DMS 273 (cell line): ENCODE measurements around the gene PTPRE.
"Not testable (repeated sequence)": the region's sequence is repeated elsewhere in the genome, so short reads cannot be mapped to it uniquely, and the experiment has no call there.

Experiments
- DNase-seq: peaks from one replicate; lab custom pipeline; 2025; ENCODE audit not compliant: unreplicated experiment; lab: John Stamatoyannopoulos, UW

Gene PTPRE

GRCh38 chr10:128087146-128087883, 180.4 kb downstream of the PTPRE start:
- no peak for DNase-seq

GRCh38 chr10:128087884-128088709, 181.2 kb downstream of the PTPRE start:
- peak; percentile 38 for DNase-seq

DNA sequence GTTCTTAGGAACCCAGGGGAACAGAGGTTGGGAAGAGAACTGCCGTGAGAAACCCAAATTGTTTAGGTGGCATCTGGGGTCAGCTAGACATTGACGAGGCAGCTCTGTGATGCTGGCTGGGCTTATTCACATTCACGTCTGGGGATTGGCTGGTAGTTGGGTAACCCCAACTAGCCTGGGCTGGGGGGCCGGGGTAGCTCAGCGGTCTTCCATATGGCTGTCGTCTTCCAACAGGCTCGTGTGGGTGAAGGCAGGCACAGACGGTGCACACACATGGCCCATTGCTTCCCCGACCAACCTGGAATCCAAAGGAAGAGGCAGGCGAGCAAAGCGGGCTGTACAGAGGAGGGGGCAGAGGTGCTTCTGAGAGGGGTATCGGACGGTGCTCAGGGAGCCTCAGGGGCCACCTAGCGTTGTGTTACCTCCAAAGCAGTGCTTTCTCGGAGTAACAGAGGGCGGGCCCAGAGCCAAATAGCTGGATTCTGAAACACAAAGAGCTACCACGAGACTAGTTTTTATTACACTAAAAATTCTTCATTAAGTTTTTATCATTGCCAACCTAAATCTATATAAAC, 184.8 kb downstream of the PTPRE start:
- DNase-seq, result no peak

DNA sequence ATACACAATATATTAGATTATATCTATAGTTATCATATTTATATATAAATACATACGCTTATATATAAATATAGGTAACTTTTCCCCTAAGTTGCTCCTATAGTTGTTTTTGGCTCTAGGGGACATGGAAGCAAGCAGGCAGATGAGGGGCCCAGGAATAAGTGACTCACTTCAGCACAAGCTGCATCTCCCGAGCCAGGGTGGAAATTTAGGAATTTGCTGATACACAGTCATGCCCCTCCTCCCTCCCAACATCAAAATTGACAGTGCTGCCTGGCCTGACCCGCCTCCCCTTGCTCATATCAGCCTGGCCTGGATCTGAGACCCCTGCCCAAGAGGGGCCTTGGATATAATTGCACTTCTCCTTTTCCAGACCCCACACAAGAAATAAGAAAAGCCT, 185.6 kb downstream of the PTPRE start:
- DNase-seq, result no peak

DNA sequence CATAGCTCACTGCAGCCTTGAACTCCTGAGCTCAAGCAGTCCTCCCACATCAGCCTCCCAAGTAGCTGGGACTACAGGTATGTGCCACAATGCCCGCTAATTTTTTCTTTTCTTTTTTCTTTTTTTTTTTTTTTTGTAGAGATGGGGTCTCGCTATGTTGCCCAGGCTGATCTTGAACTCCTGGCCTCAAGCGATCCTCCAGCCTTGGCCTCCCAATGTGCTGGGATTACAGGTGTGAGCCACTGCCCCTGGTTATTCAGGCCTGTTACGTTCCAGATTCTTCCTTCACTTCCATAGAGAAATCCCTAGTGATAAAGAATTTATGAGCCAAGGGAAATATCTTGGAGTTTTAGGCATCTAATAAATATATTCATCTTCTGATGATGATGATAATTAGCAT, 187.7 kb downstream of the PTPRE start:
- DNase-seq, result not testable (repeated sequence)

GRCh38 chr10:128095027-128095752, 188.3 kb downstream of the PTPRE start:
- peak; percentile 9 for DNase-seq

DNA sequence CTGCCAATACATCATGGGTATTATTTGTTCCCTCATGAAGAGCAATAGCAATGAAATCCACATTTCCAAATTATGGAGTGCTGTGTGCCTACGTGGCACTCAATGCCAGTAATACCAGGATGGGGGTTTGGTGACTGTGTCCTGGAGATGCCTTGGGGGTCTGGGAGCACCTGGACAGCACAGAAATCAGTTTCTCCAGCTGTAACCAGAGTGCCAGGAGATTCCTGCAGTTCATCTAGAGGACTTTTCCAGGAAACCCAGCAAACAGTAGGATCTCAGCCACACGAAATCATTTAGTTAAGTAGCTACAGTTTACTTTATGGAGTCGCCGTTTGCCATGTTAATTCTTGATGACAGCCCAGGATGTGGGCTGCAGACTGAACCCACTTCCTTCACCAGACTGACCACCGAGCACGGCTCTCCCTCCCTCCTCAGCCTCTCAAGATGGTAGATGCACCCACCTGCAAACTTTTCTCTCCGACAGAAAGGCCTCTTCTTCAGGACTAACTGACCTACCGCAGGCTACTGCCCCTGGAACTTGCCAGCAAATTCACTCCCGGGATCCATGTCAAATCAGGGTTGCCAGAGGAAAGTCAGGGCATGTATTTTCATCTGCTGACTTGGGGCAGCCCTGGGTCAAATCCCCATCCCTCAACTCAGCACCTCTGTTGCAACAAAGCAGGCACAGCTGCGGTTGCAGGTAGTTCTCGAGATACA, 189.0 kb downstream of the PTPRE start:
- no peak for DNase-seq

DNA sequence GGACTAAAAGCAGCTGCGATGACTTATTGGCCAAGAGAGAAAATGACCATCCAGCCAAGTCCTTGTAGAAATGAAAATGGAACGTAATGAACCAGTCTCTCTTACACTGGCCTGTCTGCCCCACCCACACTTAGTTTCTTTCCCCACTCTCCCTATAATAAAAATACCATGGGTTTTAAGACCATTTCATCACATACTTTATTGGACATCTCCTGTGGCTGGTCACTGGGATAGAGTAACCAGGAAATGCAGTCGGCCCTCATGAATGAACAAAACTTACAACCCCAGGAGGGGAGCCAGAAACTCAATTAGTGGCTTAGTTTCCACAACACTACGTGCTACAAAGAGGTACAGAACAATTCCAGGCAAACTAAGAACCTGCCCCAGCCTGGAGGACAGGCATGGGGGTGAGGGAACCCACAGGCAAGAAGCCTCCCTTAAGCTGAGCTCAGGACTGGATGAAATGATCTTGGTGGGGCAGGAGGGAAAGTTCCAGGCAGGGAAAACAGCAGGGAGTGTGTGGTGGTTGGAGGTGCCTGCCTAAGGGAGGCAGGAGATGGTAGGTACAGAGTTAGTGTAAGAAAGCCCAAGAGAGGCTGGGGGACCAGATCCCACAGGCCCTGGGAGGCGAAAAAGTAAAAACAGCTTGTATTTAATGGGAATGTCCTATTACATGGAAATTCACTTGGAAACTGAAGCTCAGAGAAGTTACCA, 189.7 kb downstream of the PTPRE start:
- DNase-seq, result no peak

DNA sequence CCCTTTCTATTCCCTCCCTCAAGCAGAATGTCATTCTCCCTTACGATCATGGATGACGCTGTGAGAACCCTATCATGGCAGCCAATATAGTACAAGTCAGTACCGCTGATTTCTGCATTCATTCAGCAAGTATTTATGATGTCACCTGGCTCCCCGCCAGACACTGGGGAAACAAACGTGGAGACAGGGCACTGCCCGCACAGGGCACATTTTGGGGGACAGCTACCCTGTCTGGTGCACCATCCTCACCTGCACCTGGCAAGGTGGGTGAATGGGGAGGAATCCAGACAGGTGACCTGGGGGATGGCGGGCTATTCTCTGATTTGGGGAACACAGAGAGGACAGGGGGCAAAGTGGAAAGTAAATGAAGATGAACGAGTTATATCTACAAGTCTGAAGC, 190.9 kb downstream of the PTPRE start:
- DNase-seq, result peak; percentile 18

DNA sequence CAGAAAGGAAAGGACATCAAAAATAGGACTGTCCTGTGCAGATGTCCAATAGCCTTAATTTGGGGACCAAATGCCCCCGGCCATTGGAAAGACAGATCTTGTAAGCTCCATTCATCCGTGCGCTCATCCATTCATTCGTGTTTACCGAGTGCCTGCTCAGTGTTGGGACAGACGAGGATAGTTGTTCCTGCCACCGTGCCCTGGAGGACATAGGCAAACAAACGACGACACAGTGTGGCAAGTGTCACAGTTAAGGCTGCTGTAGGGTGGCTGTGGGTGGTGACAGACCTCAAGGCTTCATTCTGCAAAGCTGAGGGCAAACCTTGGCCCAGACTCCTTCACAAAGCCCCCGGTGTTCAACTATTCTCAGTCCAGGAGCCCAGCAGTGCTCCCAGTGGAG, 191.7 kb downstream of the PTPRE start:
- no peak for DNase-seq

DNA sequence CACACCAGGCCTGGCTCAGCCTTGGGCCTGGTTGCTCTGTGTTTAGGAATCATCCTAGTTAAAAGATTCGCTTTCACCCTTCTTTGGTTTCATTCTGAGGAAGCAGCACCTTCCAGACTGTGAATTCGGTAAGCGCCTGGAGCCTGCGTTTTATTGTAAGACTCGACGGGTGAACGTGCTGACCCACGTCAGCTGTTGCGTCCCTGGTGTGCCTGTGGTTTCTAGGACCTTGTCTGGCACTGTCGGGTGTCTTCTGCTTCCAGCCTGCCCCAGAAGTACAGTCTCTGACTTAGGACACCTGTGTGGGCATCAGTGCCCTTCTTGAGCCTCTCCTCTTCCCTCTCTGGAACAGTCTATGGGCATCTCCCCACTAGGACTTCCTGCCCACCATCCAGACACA, 193.0 kb downstream of the PTPRE start:
- no peak for DNase-seq

- DNase-seq, result no peak
These were observed 195.0 kb downstream of the PTPRE start for GRCh38 chr10:128101901-128102300.

DNA sequence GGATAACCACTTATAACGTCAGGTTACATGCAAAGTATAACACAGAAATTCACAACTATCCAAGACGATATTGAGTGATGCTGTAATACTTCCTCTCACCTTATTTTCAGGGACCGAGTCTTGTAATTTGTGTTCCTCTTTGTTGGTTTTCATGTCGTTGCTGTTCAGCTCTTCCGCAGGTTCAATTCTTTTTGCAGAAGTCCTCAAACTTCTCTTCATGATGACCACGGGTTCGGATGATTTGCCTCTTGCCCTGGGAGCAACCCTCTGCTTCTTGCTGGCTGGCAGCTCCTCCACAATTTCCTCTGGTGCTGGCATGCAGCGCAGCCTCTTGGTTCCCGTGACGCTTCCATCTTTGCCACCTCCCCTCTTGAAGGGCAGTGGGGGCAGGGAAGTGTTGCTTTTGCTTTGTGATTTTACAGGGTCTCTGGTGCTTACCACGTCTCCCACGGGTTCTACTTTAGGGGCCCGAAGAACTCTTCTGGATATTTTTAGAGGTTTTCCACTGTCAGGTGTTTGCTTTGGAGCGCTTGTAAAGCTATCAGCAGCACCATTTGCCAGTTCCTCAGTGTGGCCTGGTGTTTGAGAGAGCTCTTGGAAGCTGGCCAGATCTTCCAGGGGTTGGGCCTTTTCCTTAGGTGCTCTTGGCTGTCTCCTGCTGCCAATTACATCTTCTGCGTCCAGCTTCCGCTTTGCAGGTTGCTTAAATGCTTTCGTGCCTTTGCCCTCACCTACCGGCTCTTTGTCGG, 195.8 kb downstream of the PTPRE start:
- no peak for DNase-seq

DNA sequence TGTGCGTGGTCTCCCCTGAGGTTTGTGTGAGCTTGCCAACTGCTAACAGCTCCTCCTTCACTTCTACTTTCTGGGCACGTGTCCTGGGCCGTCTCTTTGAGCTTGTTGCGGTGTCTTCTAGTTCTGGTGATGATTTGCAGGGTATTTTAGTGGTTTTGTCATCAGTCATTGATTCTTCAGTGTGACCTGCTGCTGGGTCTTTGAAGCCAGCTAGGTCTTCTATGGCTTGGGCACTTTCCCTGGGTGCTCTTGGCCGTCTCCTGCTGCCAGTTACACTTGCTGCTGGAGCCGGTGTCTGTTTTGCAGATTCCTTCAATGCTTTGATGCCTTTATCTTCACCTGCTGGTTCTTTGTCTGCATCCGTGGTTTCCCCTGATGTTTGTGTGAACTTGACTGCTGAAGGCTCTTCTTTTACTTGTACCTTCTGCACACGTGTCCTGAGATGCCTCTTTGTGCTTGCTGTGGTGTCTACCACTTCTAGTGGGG, 196.4 kb downstream of the PTPRE start:
- DNase-seq, result no peak

DNA sequence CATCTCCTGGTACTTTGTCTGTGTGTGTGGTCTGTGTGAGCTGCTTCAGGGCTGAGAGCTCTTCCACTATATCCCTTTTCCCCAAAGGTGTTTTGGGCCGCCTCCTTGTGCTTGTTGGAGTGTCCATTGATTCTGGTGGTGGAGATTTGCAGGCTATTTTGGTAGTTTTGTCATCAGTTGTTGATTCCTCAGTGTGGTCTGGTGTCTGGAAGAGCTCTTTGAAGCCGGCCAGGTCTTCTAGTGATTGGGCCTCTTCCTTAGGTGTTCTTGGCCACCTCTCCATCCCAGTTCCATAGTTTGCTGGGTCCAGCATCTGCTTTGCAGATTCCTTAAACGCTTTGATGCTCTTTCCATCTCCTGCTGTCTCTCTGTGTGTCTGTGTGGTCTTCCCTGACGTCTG, 198.5 kb downstream of the PTPRE start:
- DNase-seq, result no peak

- no peak for DNase-seq
These were observed 202.8 kb downstream of the PTPRE start for GRCh38 chr10:128109707-128110106.

DNA sequence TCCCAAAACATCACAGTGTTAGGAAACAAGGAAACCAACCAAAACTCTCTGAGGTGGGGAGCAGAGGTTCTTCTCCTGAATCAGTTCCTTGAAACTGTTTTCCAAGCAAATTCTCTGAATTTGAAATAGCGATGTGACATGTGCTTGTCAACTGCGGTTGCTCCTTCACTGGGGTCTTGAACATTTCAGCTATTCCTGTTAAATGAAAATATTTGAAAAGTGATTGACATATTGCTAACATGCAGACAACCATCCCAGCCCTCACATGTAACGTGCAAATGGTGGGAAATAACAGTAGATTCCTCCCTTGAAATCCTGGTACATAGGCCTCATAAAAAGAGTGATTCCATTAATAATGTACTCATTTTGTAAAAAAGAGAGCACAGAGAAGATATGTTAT, 203.4 kb downstream of the PTPRE start:
- DNase-seq, result no peak

- DNase-seq, result no peak
These were observed 204.8 kb downstream of the PTPRE start for GRCh38 chr10:128111696-128112095.

GRCh38 chr10:128113026-128113425, 206.1 kb downstream of the PTPRE start:
- DNase-seq, result no peak
